ENCODE data around the gene MED26.

The MED26 gene

DNA sequence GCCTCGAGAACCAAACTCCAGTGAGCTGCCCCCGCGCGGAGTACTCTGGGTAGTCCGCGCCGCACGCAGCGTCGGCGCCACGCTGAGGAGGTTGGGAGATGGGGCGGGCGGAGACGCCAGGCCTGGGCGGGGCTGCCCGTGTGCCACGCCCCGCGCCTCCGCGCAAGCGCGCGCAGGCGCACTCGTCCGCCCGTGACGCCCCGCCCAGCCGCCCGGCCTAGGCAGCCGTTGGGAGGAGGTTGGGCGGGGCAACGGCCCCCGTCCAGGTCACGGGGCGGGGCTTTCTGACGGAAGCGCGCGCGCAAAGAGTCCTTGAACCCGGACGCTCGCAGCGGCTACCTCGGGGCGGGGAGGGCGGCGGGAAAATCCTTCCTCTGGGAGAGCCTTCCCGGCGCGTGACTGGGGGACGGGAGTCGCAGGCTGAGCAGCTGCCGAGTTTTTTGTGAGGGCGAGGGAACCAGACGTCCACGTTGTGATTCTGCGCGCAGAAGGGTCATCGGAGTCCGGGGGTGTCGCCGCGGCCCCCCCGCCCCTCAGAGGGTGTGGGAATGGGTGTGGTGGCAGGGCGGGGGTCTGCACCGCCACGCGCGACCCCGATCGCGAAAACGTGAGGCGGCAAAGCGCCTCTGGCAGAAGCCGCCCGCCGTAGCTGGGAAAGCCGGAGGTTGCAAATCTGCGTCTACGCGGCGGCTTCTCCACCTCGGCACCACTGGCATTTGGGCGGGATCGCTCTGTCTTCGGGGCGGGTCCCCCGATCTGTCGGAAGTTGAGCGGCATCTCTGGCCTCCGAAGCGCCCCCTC lies at the start of gene MED26 (continued):
- peak; percentile 81 for TF ChIP-seq SP7 (tag by site-specific recombination; IDR thresholded peaks at IDR 0.05)
- TF ChIP-seq RBAK (tag by site-specific recombination; IDR thresholded peaks at IDR 0.05), result no peak
- peak; percentile 83 for TF ChIP-seq ZXDB (tag by site-specific recombination; IDR thresholded peaks at IDR 0.05)
- TF ChIP-seq ZNF433 (tag by site-specific recombination; IDR thresholded peaks at IDR 0.05; ENCODE audit: low read depth), result no peak
- TF ChIP-seq ZNF623 (tag by site-specific recombination; IDR thresholded peaks at IDR 0.05), result peak; percentile 27; the same call in 1 of the 2 replicates
- TF ChIP-seq ZNF133 (tag by site-specific recombination; IDR thresholded peaks at IDR 0.05), result no peak
- TF ChIP-seq, protein P1, sequence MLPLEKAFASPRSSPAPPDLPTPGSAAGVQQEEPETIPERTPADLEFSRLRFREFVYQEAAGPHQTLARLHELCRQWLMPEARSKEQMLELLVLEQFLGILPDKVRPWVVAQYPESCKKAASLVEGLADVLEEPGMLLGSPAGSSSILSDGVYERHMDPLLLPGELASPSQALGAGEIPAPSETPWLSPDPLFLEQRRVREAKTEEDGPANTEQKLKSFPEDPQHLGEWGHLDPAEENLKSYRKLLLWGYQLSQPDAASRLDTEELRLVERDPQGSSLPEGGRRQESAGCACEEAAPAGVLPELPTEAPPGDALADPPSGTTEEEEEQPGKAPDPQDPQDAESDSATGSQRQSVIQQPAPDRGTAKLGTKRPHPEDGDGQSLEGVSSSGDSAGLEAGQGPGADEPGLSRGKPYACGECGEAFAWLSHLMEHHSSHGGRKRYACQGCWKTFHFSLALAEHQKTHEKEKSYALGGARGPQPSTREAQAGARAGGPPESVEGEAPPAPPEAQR (tag by site-specific recombination; IDR thresholded peaks at IDR 0.05), result 0 out of 2 replicates have a peak, but pooled peaks have one; percentile 7
- TF ChIP-seq ZNF169 (tag by site-specific recombination; IDR thresholded peaks at IDR 0.05), result no peak
- TF ChIP-seq ZNF701 (tag by site-specific recombination; IDR thresholded peaks at IDR 0.05), result no peak
- no peak for TF ChIP-seq ZNF121 (tag by site-specific recombination; IDR thresholded peaks at IDR 0.05)
- no peak for TF ChIP-seq ZNF202 (tag by site-specific recombination; IDR thresholded peaks at IDR 0.05; ENCODE audit: borderline replicate concordance)
- TF ChIP-seq TRIM28 (IDR thresholded peaks at IDR 0.05; ENCODE audit: borderline replicate concordance, low read length), result no peak; the same call in 1 of the 2 replicates
- TF ChIP-seq ZNF146 (tag by site-specific recombination; IDR thresholded peaks at IDR 0.05), result peak; percentile 38; the same call in 1 of the 2 replicates
- TF ChIP-seq, protein P2, sequence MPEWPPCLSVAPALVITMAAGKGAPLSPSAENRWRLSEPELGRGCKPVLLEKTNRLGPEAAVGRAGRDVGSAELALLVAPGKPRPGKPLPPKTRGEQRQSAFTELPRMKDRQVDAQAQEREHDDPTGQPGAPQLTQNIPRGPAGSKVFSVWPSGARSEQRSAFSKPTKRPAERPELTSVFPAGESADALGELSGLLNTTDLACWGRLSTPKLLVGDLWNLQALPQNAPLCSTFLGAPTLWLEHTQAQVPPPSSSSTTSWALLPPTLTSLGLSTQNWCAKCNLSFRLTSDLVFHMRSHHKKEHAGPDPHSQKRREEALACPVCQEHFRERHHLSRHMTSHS (tag by site-specific recombination; IDR thresholded peaks at IDR 0.05), result no peak
- peak; percentile 80 for TF ChIP-seq KLF7 (tag by site-specific recombination; IDR thresholded peaks at IDR 0.05; ENCODE audit: borderline replicate concordance)
- peak; percentile 98 for TF ChIP-seq IKZF3 (tag by site-specific recombination; IDR thresholded peaks at IDR 0.05)
- TF ChIP-seq, protein P3, sequence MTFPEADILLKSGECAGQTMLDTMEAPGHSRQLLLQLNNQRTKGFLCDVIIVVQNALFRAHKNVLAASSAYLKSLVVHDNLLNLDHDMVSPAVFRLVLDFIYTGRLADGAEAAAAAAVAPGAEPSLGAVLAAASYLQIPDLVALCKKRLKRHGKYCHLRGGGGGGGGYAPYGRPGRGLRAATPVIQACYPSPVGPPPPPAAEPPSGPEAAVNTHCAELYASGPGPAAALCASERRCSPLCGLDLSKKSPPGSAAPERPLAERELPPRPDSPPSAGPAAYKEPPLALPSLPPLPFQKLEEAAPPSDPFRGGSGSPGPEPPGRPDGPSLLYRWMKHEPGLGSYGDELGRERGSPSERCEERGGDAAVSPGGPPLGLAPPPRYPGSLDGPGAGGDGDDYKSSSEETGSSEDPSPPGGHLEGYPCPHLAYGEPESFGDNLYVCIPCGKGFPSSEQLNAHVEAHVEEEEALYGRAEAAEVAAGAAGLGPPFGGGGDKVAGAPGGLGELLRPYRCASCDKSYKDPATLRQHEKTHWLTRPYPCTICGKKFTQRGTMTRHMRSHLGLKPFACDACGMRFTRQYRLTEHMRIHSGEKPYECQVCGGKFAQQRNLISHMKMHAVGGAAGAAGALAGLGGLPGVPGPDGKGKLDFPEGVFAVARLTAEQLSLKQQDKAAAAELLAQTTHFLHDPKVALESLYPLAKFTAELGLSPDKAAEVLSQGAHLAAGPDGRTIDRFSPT (tag by site-specific recombination; IDR thresholded peaks at IDR 0.05), result peak; percentile 36; the same call in 1 of the 2 replicates
- TF ChIP-seq ZNF747 (tag by site-specific recombination; IDR thresholded peaks at IDR 0.05), result no peak
- TF ChIP-seq, protein P4, sequence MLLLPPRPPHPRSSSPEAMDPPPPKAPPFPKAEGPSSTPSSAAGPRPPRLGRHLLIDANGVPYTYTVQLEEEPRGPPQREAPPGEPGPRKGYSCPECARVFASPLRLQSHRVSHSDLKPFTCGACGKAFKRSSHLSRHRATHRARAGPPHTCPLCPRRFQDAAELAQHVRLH (tag by site-specific recombination; IDR thresholded peaks at IDR 0.05), result peak; percentile 74
- TF ChIP-seq, protein P5, sequence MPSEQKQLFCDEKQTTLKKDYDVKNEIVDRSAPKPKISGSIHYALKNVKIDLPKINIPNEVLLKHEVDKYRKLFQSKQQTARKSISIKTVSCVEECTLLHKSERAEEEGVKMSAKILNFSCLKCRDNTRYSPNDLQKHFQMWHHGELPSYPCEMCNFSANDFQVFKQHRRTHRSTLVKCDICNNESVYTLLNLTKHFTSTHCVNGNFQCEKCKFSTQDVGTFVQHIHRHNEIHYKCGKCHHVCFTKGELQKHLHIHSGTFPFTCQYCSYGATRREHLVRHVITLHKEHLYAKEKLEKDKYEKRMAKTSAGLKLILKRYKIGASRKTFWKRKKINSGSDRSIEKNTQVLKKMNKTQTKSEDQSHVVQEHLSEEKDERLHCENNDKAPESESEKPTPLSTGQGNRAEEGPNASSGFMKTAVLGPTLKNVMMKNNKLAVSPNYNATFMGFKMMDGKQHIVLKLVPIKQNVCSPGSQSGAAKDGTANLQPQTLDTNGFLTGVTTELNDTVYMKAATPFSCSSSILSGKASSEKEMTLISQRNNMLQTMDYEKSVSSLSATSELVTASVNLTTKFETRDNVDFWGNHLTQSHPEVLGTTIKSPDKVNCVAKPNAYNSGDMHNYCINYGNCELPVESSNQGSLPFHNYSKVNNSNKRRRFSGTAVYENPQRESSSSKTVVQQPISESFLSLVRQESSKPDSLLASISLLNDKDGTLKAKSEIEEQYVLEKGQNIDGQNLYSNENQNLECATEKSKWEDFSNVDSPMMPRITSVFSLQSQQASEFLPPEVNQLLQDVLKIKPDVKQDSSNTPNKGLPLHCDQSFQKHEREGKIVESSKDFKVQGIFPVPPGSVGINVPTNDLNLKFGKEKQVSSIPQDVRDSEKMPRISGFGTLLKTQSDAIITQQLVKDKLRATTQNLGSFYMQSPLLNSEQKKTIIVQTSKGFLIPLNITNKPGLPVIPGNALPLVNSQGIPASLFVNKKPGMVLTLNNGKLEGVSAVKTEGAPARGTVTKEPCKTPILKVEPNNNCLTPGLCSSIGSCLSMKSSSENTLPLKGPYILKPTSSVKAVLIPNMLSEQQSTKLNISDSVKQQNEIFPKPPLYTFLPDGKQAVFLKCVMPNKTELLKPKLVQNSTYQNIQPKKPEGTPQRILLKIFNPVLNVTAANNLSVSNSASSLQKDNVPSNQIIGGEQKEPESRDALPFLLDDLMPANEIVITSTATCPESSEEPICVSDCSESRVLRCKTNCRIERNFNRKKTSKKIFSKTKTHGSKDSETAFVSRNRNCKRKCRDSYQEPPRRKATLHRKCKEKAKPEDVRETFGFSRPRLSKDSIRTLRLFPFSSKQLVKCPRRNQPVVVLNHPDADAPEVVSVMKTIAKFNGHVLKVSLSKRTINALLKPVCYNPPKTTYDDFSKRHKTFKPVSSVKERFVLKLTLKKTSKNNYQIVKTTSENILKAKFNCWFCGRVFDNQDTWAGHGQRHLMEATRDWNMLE (tag by site-specific recombination; conservative IDR thresholded peaks at IDR 0.05; ENCODE audit: low read depth), result no peak
- TF ChIP-seq ZNF184 (tag by site-specific recombination; IDR thresholded peaks at IDR 0.05), result no peak
- TF ChIP-seq ZNF140 (tag by site-specific recombination; IDR thresholded peaks at IDR 0.05), result no peak
- no peak for TF ChIP-seq ZNF558 (tag by site-specific recombination; IDR thresholded peaks at IDR 0.05)
- no peak for TF ChIP-seq HOXD13 (CRISPR knock-in tag; IDR thresholded peaks at IDR 0.05; ENCODE audit: borderline replicate concordance)
- TF ChIP-seq REPIN1 (tag by site-specific recombination; IDR thresholded peaks at IDR 0.05; ENCODE audit: low read depth), result peak; percentile 49; the same call in 1 of the 2 replicates
- peak; percentile 35 for TF ChIP-seq KLF10 (tag by site-specific recombination; IDR thresholded peaks at IDR 0.05)
- TF ChIP-seq ZNF660 (tag by site-specific recombination; IDR thresholded peaks at IDR 0.05), result 0 out of 2 replicates have a peak, but pooled peaks have one; percentile 7
- TF ChIP-seq ZNF664 (tag by site-specific recombination; IDR thresholded peaks at IDR 0.05), result no peak
- no peak for TF ChIP-seq ZNF473 (tag by site-specific recombination; IDR thresholded peaks at IDR 0.05)
- TF ChIP-seq, protein P6, sequence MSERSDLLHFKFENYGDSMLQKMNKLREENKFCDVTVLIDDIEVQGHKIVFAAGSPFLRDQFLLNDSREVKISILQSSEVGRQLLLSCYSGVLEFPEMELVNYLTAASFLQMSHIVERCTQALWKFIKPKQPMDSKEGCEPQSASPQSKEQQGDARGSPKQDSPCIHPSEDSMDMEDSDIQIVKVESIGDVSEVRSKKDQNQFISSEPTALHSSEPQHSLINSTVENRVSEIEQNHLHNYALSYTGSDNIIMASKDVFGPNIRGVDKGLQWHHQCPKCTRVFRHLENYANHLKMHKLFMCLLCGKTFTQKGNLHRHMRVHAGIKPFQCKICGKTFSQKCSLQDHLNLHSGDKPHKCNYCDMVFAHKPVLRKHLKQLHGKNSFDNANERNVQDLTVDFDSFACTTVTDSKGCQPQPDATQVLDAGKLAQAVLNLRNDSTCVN (tag by site-specific recombination; optimal IDR thresholded peaks at IDR 0.05), result peak; percentile 97

Data from HEK293 (cell line).